GM18498 (cell line): Measurements from ENCODE around the gene ASTL.
"Not testable (repeated sequence)": the region's sequence is repeated elsewhere in the genome, so short reads cannot be mapped to it uniquely, and the experiment has no call there.

Experiments used
- ATAC-seq: cut with Tn5 transposase; IDR thresholded peaks from one replicate; pipeline ENCODE4 v1.9.1; 2021; ENCODE audit warnings: mild to moderate bottlenecking, moderate library complexity; ENCODE audit not compliant: unreplicated experiment

The ASTL gene

GRCh38 chr2:96138179-96139145 is at the start of gene ASTL:
Gene ASTL, minus strand, starts transcription at chr2:96138502. Its CDS starts 66 bp downstream, at chr2:96138436.
- no peak for ATAC-seq

GRCh38 chr2:96186562-96186961 is 48.3 kb upstream of the ASTL start:
- ATAC-seq, result no peak

DNA sequence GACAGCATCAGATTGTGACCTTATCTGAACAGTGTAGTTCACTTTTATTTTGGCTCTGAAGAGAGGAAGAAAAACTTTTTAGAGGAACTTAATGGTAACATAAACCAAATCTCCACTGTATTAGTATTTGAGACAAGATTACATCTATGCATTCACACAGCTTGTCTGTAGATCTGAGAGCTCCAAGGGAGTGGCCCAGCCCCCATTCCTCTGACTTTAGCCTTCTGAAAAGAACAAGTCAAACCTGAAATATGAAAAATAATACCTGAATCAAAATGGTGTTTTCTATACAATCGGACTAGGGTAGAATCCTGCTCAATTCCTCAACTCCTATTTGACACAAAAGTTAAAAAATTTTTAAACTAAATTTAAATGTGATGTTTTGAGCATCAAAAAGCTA is 47.2 kb upstream of the ASTL start:
- no peak for ATAC-seq

DNA sequence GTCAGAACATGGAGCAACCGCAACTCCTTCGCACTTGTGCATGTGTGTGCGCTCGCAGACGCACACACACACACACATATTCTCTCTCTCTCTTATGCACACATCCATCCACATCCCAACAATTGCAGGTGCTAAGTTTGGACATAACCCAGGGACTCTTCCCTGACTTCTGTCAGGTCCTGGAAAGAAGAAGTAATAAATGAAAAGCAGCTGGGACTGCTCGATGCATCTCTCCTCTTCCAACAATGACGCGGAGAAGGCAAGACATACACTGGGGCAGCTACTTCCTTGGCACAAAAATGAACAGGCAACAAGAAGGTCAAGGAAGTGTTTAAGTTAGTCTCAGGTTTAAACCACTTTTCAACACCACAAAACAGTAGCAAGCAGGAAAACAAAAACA is 46.7 kb upstream of the ASTL start:
- ATAC-seq, result no peak

- no peak for ATAC-seq
Measured at GRCh38 chr2:96184188-96184587, 45.9 kb upstream of the ASTL start.

- ATAC-seq, result no peak
Measured at GRCh38 chr2:96181529-96181928, 43.2 kb upstream of the ASTL start.

DNA sequence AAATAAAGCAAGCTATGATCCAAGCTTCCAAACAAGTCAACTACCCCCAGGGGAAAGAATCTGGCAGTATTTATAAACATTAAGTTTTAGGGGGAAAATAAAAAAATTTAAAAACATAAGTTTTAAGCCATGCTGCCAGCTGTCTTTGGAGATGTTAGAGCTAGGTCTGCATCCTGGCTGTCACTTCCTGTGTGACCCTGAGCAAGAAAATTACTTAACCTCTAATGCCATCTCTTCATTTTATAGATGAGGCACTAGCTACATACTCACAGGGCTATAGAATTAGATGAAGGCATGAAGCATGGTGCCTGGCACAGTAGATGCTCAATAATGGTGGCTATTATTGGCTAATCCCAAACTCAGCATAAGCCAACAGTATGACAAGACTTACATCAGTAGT is 42.2 kb upstream of the ASTL start:
- no peak for ATAC-seq

- no peak for ATAC-seq
Measured at GRCh38 chr2:96180002-96180401, 41.7 kb upstream of the ASTL start.

- no peak for ATAC-seq
Measured at GRCh38 chr2:96176661-96177060, 38.4 kb upstream of the ASTL start.

DNA sequence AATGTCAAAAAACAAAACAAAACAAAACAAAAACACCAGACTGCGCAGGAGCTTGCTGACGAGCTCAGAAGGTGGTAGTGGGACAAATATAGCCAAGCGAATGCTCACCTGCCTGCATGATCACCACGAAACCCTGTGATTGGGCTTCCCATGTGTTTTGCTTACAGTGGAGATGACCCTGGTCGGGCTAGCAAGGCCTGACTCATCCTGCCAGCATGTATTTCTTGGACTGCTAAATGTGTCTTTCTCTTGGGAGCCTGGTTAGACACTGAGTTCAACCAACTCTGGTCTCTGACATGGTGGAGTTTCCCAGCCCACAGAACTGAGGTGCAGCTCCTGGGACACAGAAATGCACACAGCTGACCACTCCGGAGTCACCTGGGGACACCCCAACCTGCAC is 37.6 kb upstream of the ASTL start:
- no peak for ATAC-seq

GRCh38 chr2:96174251-96175144 is 36.2 kb upstream of the ASTL start:
- peak; percentile 88 for ATAC-seq

DNA sequence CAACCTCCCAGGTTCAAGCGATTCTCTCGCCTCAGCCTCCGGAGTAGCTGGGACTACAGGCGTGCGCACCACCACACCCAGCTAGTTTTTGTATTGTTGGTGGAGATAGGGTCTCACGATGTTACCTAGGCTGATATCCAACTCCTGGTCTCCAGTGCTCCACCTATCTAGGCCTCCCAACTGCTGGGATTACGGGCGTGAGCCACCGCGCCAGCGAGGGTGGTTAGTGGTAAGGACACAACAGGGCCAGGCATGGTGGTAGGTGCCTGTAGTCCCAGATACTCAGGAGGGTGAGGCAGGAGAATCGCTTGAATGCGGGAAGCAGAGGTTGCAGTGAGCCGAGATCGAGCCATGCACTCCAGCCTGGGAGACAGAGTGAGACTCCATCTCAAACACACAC is 33.5 kb upstream of the ASTL start:
- no peak for ATAC-seq

DNA sequence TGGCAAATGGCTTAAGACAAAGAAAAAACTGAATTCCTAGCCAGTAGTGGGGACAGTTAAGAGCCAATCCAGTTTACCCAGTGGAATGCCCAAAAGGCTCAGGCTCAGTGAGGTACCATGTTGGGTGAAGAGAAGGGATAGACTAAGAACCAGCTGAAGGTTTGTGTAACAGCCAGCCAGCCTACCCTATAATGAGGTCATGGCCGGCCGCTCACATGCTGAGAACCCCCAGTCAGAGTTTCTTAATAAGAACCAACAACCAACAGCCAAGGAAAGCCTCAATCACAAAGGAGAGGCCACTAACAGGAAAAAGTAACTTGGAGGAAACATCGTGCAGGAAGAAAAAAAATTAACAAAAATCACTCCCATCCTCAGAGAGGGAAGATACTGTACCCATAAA is 32.3 kb upstream of the ASTL start:
- ATAC-seq, result no peak

- no peak for ATAC-seq
Measured at GRCh38 chr2:96169868-96170507, 31.7 kb upstream of the ASTL start.

GRCh38 chr2:96167407-96168013 is 29.2 kb upstream of the ASTL start:
- no peak for ATAC-seq

GRCh38 chr2:96164459-96165184 is 26.3 kb upstream of the ASTL start:
- ATAC-seq, result peak; percentile 65

GRCh38 chr2:96163768-96164429 is 25.6 kb upstream of the ASTL start:
- peak; percentile 70 for ATAC-seq

GRCh38 chr2:96163415-96163767 is 25.1 kb upstream of the ASTL start:
- ATAC-seq, result no peak

GRCh38 chr2:96161898-96162297 is 23.6 kb upstream of the ASTL start:
- no peak for ATAC-seq

DNA sequence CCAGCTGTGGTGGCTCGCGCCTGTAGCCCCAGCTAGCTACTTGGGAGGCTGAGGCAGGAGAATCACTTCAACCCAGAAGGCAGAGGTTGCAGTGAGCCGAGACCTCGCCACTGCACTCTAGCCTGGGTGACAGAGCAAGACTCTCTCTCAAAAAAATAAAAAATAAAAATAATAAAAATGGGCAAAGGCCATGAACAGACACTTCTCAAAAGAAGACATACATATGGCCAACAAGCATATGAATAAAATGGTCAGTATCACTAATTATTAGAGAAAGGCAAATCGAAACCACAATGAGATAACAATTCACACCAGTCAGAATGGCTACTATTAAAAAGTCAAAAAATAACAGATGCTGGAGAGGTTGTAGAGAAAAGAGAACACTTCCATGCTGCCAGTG is 22.1 kb upstream of the ASTL start:
- not testable (repeated sequence) for ATAC-seq
